ENCODE data around the gene CYP2C18. TPM values are rescaled to one million over a fixed set of nuclear protein-coding genes. Genes with fewer than 3 reads are reported as not detected.

Gene CYP2C18
- total RNA-seq, 2 donors from 2014 or later: 5.6 to 6.8 TPM

DNA sequence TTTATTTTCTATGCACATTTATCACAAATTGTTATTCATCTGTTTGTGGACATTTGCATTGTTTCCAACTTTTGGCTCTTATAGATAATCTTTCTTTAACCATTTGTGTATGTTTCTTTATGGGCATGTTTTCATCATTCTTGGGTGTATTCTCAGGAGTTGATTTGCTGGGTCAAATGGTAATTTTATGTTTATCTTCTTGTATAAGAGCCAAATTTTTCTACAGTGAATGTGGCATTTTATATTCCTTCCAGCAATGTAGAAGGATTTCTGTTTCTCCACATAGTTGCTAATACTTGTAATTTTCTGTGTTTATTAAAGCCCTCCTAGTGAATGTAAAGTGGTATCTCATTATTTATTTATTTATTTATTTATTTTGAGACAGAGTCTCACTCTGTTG, 100.7 kb downstream of the CYP2C18 start:
- H3K4me3 ChIP-seq: no peak overlapping the region
- no peaks in the 10 kb centered on the region for H3K9me3 ChIP-seq
- H3K36me3 ChIP-seq: no peaks in the 10 kb centered on the region
- H3K27ac ChIP-seq: no peak overlapping the region
- TF ChIP-seq, protein P1, sequence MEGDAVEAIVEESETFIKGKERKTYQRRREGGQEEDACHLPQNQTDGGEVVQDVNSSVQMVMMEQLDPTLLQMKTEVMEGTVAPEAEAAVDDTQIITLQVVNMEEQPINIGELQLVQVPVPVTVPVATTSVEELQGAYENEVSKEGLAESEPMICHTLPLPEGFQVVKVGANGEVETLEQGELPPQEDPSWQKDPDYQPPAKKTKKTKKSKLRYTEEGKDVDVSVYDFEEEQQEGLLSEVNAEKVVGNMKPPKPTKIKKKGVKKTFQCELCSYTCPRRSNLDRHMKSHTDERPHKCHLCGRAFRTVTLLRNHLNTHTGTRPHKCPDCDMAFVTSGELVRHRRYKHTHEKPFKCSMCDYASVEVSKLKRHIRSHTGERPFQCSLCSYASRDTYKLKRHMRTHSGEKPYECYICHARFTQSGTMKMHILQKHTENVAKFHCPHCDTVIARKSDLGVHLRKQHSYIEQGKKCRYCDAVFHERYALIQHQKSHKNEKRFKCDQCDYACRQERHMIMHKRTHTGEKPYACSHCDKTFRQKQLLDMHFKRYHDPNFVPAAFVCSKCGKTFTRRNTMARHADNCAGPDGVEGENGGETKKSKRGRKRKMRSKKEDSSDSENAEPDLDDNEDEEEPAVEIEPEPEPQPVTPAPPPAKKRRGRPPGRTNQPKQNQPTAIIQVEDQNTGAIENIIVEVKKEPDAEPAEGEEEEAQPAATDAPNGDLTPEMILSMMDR (IDR thresholded peaks at IDR 0.05): no peak
- no peak for DNase-seq
- H3K9ac ChIP-seq (ENCODE audit: low read depth in 2 of 2, low read length in 2 of 2): no peak overlapping the region
- no peaks in the 10 kb centered on the region for H3K27me3 ChIP-seq
- intact Hi-C loops (cut with DNase I): no loop called here
- no peaks in the 10 kb centered on the region for H3K4me1 ChIP-seq

- Histone ChIP-seq H3K9me3 (no peaks in the 10 kb centered on the region), H3K36me3 (no peaks in the 10 kb centered on the region), H3K9ac (ENCODE audit: low read depth in 2 of 2, low read length in 2 of 2) (no peak overlapping the region), H3K4me1 (no peaks in the 10 kb centered on the region), H3K27me3 (no peaks in the 10 kb centered on the region), H3K27ac (no peak overlapping the region), H3K4me3 (no peak overlapping the region)
- TF ChIP-seq, protein P1 (IDR thresholded peaks at IDR 0.05): no peak
- intact Hi-C loops (cut with DNase I): no loop called here
- no peak for DNase-seq
Observed at GRCh38 chr10:94785211-94785610, 101.7 kb downstream of the CYP2C18 start.

Other genes with a start within 250 kb of the CYP2C18 start
- 10 to 100 TPM; 17.9 to 81.1 TPM for gene HELLS, start 137.9 kb upstream of the CYP2C18 start, total RNA-seq
- gene CYP2C19, start 79.0 kb downstream of the CYP2C18 start, total RNA-seq: 1 to 10 TPM in 1 of 2 donors, under 1 TPM in 1; 0.16 to 1.9 TPM

Data from colonic mucosa (tissue), 4 donors.